ENCODE measurements around the gene GFRA4. TPM values are rescaled to one million over a fixed set of nuclear protein-coding genes. Genes with fewer than 3 reads are reported as not detected.

GFRA4 gene
- total and polyA plus RNA-seq, 4 donors: 0.15 TPM; not detected in 3

DNA sequence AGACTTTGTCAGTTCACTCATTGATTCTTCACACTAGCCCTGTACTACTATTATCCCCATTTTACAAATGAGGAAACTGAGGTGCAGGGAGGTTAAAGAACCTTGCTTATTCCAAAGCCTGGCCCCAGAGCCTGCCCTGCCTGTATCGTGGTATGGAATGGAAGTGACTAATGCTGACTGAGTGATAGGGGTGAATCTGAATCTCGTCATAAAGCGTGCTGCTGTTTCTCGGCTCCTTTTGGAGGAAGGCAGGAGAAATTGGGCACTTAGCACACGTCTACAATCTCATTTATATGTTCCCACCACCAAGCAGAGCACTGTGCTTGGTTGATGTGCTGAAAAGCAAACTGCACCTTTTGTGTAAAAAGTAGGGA, 17.1 kb downstream of the GFRA4 start:
- Histone ChIP-seq H3K4me1 (ENCODE audit: control insufficient read depth, insufficient read depth, low read length) (peaks cover 12% of the 10 kb centered on the region), H3K9me3 (ENCODE audit: control insufficient read depth, insufficient read depth, low read length) (no peaks in the 10 kb centered on the region), H3K36me3 (ENCODE audit: control insufficient read depth, insufficient read depth, low read length) (peaks cover 31% of the 10 kb centered on the region), H3K4me3 (ENCODE audit: low read depth, low read length) (no peak overlapping the region), H3K27ac (ENCODE audit: low read depth, low read length) (no peak overlapping the region), H3K27me3 (ENCODE audit: control insufficient read depth, insufficient read depth, low read length) (no peaks in the 10 kb centered on the region)
- DNase-seq (ENCODE audit: low read depth in 4 of 6, low spot score in 6 of 6): no peak
- WGBS (ENCODE audit: insufficient coverage): 100% methylated on average over 1 of the region's 5 CpGs

DNA sequence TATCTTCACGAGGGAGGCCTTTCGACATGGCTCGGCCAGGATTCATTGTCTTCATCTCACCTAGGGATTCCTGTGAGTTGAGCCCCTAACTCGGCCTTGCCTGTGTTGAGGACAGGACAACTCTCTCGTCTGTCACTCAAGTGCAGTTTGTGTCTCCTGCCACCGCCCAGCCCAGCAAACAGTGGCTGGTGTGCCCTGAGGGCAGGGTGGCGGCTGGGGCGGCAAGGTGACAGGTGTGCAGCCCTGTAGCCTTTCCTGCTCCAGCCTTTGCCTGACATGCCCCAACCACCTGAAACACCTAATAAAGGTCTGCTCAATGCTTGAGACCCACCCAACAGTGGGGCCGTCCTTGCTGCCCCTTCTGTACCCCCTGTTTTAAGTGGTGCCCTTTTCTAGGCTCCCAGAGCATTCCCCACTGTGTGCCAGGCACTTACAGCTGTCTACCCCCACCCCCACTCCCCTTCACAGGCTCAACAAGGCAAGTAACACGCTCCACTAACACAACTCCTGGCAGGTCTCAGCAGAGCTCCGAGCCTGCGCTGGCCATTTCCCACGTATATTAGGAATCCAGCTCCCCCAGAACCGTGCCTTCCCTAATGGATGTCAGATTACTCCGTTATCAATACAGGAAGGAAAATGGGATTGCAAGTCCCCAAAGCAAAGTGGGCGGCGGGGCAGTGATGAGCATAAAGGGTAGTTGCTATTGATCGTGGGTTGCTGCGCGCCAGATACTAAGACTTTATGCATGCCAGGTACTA, 17.7 kb downstream of the GFRA4 start:
- DNase-seq (ENCODE audit: low read depth in 4 of 6, low spot score in 6 of 6): no peak
- H3K9me3 ChIP-seq (ENCODE audit: control insufficient read depth, insufficient read depth, low read length): no peaks in the 10 kb centered on the region
- no peaks in the 10 kb centered on the region for H3K27me3 ChIP-seq (ENCODE audit: control insufficient read depth, insufficient read depth, low read length)
- WGBS (ENCODE audit: insufficient coverage): 95% methylated on average over 19 of the region's 20 CpGs
- H3K36me3 ChIP-seq (ENCODE audit: control insufficient read depth, insufficient read depth, low read length): peaks cover 30% of the 10 kb centered on the region
- no peak overlapping the region for H3K27ac ChIP-seq (ENCODE audit: low read depth, low read length)
- H3K4me3 ChIP-seq (ENCODE audit: low read depth, low read length): no peak overlapping the region
- H3K4me1 ChIP-seq (ENCODE audit: control insufficient read depth, insufficient read depth, low read length): peaks cover 12% of the 10 kb centered on the region

DNA sequence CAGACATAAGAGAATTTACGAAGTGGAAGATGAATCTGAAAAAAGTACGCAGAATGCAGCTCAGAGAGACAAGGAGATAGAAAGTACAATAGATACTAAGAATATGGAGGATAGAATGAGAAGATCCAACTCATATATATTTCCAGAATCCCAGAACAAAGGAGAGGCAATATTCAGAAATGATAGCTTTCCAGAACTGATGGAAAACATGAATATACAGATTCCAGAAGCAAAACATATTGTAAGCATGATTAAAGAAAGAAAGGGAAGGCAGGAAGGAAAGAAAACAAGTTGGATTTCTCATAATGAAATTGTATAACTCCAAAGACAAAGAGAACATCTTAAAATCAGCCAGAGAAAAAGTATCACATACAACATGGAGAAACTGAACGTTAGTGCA, 22.9 kb downstream of the GFRA4 start:
- no CpG with 5 or more reads among the region's 3 CpGs for WGBS (ENCODE audit: insufficient coverage)
- DNase-seq (ENCODE audit: low read depth in 4 of 6, low spot score in 6 of 6): no peak
- H3K27ac ChIP-seq (ENCODE audit: low read depth, low read length): no peak overlapping the region
- H3K27me3 ChIP-seq (ENCODE audit: control insufficient read depth, insufficient read depth, low read length): no peaks in the 10 kb centered on the region
- peaks cover 18% of the 10 kb centered on the region for H3K36me3 ChIP-seq (ENCODE audit: control insufficient read depth, insufficient read depth, low read length)
- no peaks in the 10 kb centered on the region for H3K9me3 ChIP-seq (ENCODE audit: control insufficient read depth, insufficient read depth, low read length)
- H3K4me3 ChIP-seq (ENCODE audit: low read depth, low read length): no peak overlapping the region
- H3K4me1 ChIP-seq (ENCODE audit: control insufficient read depth, insufficient read depth, low read length): no peaks in the 10 kb centered on the region

DNA sequence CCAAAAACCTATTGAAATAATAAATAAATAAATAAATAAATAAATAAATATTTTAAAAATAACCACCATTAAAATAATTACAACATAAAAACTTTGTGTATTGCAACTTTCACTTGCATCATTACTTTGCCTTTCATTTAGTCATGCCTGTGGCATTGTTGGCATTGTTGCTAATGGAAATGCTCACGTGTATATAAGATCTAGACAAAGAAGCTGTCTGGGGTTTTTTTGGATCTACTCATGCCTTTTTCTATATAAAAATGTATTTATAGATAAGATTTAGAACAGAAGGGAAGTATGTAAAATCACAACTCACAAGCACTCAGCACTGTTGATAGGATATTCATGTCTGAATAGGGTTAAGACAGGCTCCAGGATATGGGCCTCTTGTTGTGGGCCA, 27.9 kb downstream of the GFRA4 start:
- no peak overlapping the region for H3K27ac ChIP-seq (ENCODE audit: low read depth, low read length)
- WGBS (ENCODE audit: insufficient coverage): no CpG with 5 or more reads among the region's 1 CpG
- no peak for DNase-seq (ENCODE audit: low read depth in 4 of 6, low spot score in 6 of 6)
- H3K9me3 ChIP-seq (ENCODE audit: control insufficient read depth, insufficient read depth, low read length): no peaks in the 10 kb centered on the region
- no peak overlapping the region for H3K4me3 ChIP-seq (ENCODE audit: low read depth, low read length)
- no peaks in the 10 kb centered on the region for H3K4me1 ChIP-seq (ENCODE audit: control insufficient read depth, insufficient read depth, low read length)
- no peaks in the 10 kb centered on the region for H3K27me3 ChIP-seq (ENCODE audit: control insufficient read depth, insufficient read depth, low read length)
- peaks cover 7% of the 10 kb centered on the region for H3K36me3 ChIP-seq (ENCODE audit: control insufficient read depth, insufficient read depth, low read length)

GRCh38 chr20:3633913-3634478, 29.2 kb downstream of the GFRA4 start:
- Histone ChIP-seq H3K4me3 (ENCODE audit: low read depth, low read length) (no peak overlapping the region), H3K27ac (ENCODE audit: low read depth, low read length) (no peak overlapping the region), H3K4me1 (ENCODE audit: control insufficient read depth, insufficient read depth, low read length) (no peaks in the 10 kb centered on the region), H3K36me3 (ENCODE audit: control insufficient read depth, insufficient read depth, low read length) (peaks cover 6% of the 10 kb centered on the region), H3K27me3 (ENCODE audit: control insufficient read depth, insufficient read depth, low read length) (no peaks in the 10 kb centered on the region), H3K9me3 (ENCODE audit: control insufficient read depth, insufficient read depth, low read length) (no peaks in the 10 kb centered on the region)
- DNase-seq (ENCODE audit: low read depth in 4 of 6, low spot score in 6 of 6): no peak
- WGBS (ENCODE audit: insufficient coverage): 100% methylated on average over 1 of the region's 6 CpGs

GRCh38 chr20:3632311-3633004, 30.7 kb downstream of the GFRA4 start:
- peaks cover 9% of the 10 kb centered on the region for H3K36me3 ChIP-seq (ENCODE audit: control insufficient read depth, insufficient read depth, low read length)
- no peaks in the 10 kb centered on the region for H3K27me3 ChIP-seq (ENCODE audit: control insufficient read depth, insufficient read depth, low read length)
- H3K9me3 ChIP-seq (ENCODE audit: control insufficient read depth, insufficient read depth, low read length): no peaks in the 10 kb centered on the region
- no peaks in the 10 kb centered on the region for H3K4me1 ChIP-seq (ENCODE audit: control insufficient read depth, insufficient read depth, low read length)
- no peak overlapping the region for H3K27ac ChIP-seq (ENCODE audit: low read depth, low read length)
- no peak for DNase-seq (ENCODE audit: low read depth in 4 of 6, low spot score in 6 of 6)
- no peak overlapping the region for H3K4me3 ChIP-seq (ENCODE audit: low read depth, low read length)
- 96% methylated on average over 7 of the region's 7 CpGs for WGBS (ENCODE audit: insufficient coverage)

DNA sequence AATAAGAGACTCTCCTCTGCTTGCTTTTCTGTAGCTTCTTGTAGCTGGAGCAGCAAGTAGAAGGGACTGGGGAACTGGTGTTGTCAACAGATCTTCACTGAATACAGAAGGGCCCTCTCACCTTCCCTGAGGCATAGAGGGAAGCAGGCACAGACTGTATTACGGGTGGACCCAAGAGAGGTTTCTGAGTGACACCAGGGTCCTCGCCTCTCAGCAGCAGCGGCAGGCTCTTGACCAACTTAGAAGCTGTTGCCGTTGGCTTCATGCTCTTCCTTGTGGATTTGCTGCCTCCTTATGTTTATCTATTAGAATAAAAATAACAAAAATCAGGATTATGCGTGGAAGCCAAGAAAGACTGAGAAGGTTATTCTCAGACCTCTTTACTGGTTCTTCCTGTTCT, 31.7 kb downstream of the GFRA4 start:
- Histone ChIP-seq H3K9me3 (ENCODE audit: control insufficient read depth, insufficient read depth, low read length) (no peaks in the 10 kb centered on the region), H3K27me3 (ENCODE audit: control insufficient read depth, insufficient read depth, low read length) (no peaks in the 10 kb centered on the region), H3K27ac (ENCODE audit: low read depth, low read length) (no peak overlapping the region), H3K4me3 (ENCODE audit: low read depth, low read length) (no peak overlapping the region), H3K4me1 (ENCODE audit: control insufficient read depth, insufficient read depth, low read length) (no peaks in the 10 kb centered on the region), H3K36me3 (ENCODE audit: control insufficient read depth, insufficient read depth, low read length) (peaks cover 9% of the 10 kb centered on the region)
- DNase-seq (ENCODE audit: low read depth in 4 of 6, low spot score in 6 of 6): no peak
- 80% methylated on average over 2 of the region's 5 CpGs for whole genome bisulfite sequencing (ENCODE audit: insufficient coverage)

- no peaks in the 10 kb centered on the region for H3K4me1 ChIP-seq (ENCODE audit: control insufficient read depth, insufficient read depth, low read length)
- H3K27me3 ChIP-seq (ENCODE audit: control insufficient read depth, insufficient read depth, low read length): no peaks in the 10 kb centered on the region
- H3K36me3 ChIP-seq (ENCODE audit: control insufficient read depth, insufficient read depth, low read length): peaks cover 9% of the 10 kb centered on the region
- no peak overlapping the region for H3K4me3 ChIP-seq (ENCODE audit: low read depth, low read length)
- WGBS (ENCODE audit: insufficient coverage): 93% methylated on average over 4 of the region's 8 CpGs
- no peak overlapping the region for H3K27ac ChIP-seq (ENCODE audit: low read depth, low read length)
- no peaks in the 10 kb centered on the region for H3K9me3 ChIP-seq (ENCODE audit: control insufficient read depth, insufficient read depth, low read length)
- no peak for DNase-seq (ENCODE audit: low read depth in 4 of 6, low spot score in 6 of 6)
These were observed 32.8 kb downstream of the GFRA4 start for GRCh38 chr20:3630429-3630828.

DNA sequence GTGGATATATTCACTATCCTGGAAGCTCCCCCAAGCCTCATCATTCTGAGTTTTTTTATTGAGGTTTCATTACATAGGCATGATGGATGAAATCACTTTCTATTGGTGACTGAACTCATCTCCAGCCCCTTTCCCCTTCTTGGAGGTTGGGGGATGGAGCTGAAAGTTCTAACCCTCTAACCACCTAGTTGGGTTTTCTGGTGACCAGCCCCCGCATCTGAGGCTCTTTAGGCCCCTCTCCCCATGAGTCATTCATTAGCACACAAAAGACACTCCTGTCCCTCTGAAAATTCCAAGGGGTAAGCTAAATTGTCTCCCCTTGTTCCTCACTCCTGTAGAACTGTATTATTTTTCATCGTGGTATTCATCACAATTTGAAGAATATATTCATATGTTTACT, 33.3 kb downstream of the GFRA4 start:
- no CpG with 5 or more reads among the region's 2 CpGs for WGBS (ENCODE audit: insufficient coverage)
- Histone ChIP-seq H3K36me3 (ENCODE audit: control insufficient read depth, insufficient read depth, low read length) (peaks cover 9% of the 10 kb centered on the region), H3K27ac (ENCODE audit: low read depth, low read length) (no peak overlapping the region), H3K4me1 (ENCODE audit: control insufficient read depth, insufficient read depth, low read length) (no peaks in the 10 kb centered on the region), H3K9me3 (ENCODE audit: control insufficient read depth, insufficient read depth, low read length) (no peaks in the 10 kb centered on the region), H3K27me3 (ENCODE audit: control insufficient read depth, insufficient read depth, low read length) (no peaks in the 10 kb centered on the region), H3K4me3 (ENCODE audit: low read depth, low read length) (no peak overlapping the region)
- DNase-seq (ENCODE audit: low read depth in 4 of 6, low spot score in 6 of 6): no peak

All from spinal cord (tissue), 10 donors.